NCI-H510A treated with DMSO at 0.1 percent for 48 hours (cell line): ENCODE measurements around the gene URI1.

Experiments
- DNase-seq: peaks from one replicate; lab custom pipeline; 2025; lab: John Stamatoyannopoulos, UW

The URI1 gene

GRCh38 chr19:29971002-29971401 lies 29.0 kb downstream of the URI1 start:
- no peak for DNase-seq

- DNase-seq: no peak
Observed at GRCh38 chr19:29971648-29972047, 29.6 kb downstream of the URI1 start.

GRCh38 chr19:29974701-29975100 lies 32.7 kb downstream of the URI1 start:
- no peak for DNase-seq

GRCh38 chr19:29976151-29976943 lies 34.3 kb downstream of the URI1 start:
- DNase-seq: no peak

GRCh38 chr19:29978080-29978479 lies 36.0 kb downstream of the URI1 start:
- no peak for DNase-seq

- no peak for DNase-seq
Observed at GRCh38 chr19:29983568-29983967, 41.5 kb downstream of the URI1 start.

- DNase-seq: no peak
Observed at GRCh38 chr19:29985196-29985595, 43.2 kb downstream of the URI1 start.

- no peak for DNase-seq
Observed at GRCh38 chr19:29988351-29988750, 46.3 kb downstream of the URI1 start.

GRCh38 chr19:29992233-29992867 lies 50.3 kb downstream of the URI1 start:
- no peak for DNase-seq

- DNase-seq: no peak
Observed at GRCh38 chr19:29999490-29999889, 57.5 kb downstream of the URI1 start.

- DNase-seq: no peak
Observed at GRCh38 chr19:30000862-30001261, 58.8 kb downstream of the URI1 start.

GRCh38 chr19:30001301-30001700 lies 59.3 kb downstream of the URI1 start:
- DNase-seq: no peak

- no peak for DNase-seq
Observed at GRCh38 chr19:30001791-30002190, 59.8 kb downstream of the URI1 start.

GRCh38 chr19:30003866-30004265 lies 61.8 kb downstream of the URI1 start:
- DNase-seq: no peak

GRCh38 chr19:30004403-30004802 lies 62.4 kb downstream of the URI1 start:
- no peak for DNase-seq

- no peak for DNase-seq
Observed at GRCh38 chr19:30006207-30006606, 64.2 kb downstream of the URI1 start.

GRCh38 chr19:30008169-30008568 lies 66.1 kb downstream of the URI1 start:
- no peak for DNase-seq

GRCh38 chr19:30009013-30009412 lies 67.0 kb downstream of the URI1 start:
- no peak for DNase-seq

- DNase-seq: no peak
Observed at GRCh38 chr19:30011051-30011578, 69.1 kb downstream of the URI1 start.

- DNase-seq: no peak
Observed at GRCh38 chr19:30014770-30015169, 72.7 kb downstream of the URI1 start.

- DNase-seq: no peak
Observed at GRCh38 chr19:30017172-30017571, 75.1 kb downstream of the URI1 start.

- no peak for DNase-seq
Observed at GRCh38 chr19:30020189-30020588, 78.2 kb downstream of the URI1 start.

GRCh38 chr19:30022659-30023058 lies 80.6 kb downstream of the URI1 start:
- DNase-seq: no peak
